Measurements from ENCODE around the gene DCLRE1B.

The DCLRE1B gene

GRCh38 chr1:113938192-113938591 is 33.1 kb downstream of the DCLRE1B start:
- peaks cover 3% of the 10 kb centered on the region; the same call in 1 of the 2 replicates for H3F3A ChIP-seq (ENCODE audit: low read depth)
- peaks cover 96% of the 10 kb centered on the region for H4K20me1 ChIP-seq (ENCODE audit: insufficient read depth, low read length, poor library complexity, severe bottlenecking)
- no peak overlapping the region for H3K9ac ChIP-seq (ENCODE audit: low read depth, low read length, poor library complexity, severe bottlenecking)
- H3K27me3 ChIP-seq (ENCODE audit: insufficient read depth, low read length, poor library complexity, severe bottlenecking) = no peaks in the 10 kb centered on the region
- peak overlapping the region; percentile 100 for H3K4me2 ChIP-seq (ENCODE audit: low read depth, low read length, poor library complexity, severe bottlenecking)
- peaks cover 66% of the 10 kb centered on the region for H3K4me1 ChIP-seq (ENCODE audit: insufficient read depth, low read length, poor library complexity, severe bottlenecking)
- H3K4me3 ChIP-seq (ENCODE audit: low read length, poor library complexity, severe bottlenecking) = no peak overlapping the region
- no peak for TF ChIP-seq EZH2phosphoT487 (IDR thresholded peaks at IDR 0.05; ENCODE audit: borderline replicate concordance)
- TF ChIP-seq, protein P1, sequence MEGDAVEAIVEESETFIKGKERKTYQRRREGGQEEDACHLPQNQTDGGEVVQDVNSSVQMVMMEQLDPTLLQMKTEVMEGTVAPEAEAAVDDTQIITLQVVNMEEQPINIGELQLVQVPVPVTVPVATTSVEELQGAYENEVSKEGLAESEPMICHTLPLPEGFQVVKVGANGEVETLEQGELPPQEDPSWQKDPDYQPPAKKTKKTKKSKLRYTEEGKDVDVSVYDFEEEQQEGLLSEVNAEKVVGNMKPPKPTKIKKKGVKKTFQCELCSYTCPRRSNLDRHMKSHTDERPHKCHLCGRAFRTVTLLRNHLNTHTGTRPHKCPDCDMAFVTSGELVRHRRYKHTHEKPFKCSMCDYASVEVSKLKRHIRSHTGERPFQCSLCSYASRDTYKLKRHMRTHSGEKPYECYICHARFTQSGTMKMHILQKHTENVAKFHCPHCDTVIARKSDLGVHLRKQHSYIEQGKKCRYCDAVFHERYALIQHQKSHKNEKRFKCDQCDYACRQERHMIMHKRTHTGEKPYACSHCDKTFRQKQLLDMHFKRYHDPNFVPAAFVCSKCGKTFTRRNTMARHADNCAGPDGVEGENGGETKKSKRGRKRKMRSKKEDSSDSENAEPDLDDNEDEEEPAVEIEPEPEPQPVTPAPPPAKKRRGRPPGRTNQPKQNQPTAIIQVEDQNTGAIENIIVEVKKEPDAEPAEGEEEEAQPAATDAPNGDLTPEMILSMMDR (conservative IDR thresholded peaks at IDR 0.05; ENCODE audit: low read length) = no peak
- peaks cover 24% of the 10 kb centered on the region for H3K36me3 ChIP-seq (ENCODE audit: insufficient read depth, low read length)
- 0 out of 2 replicates have a peak, but pooled peaks cover 1% of the 10 kb centered on the region for H3K9me3 ChIP-seq (ENCODE audit: insufficient read depth, low read depth, low read length)
- H3K79me2 ChIP-seq (ENCODE audit: insufficient read depth, low read length) = peaks cover 97% of the 10 kb centered on the region
- H3K9me2 ChIP-seq (replicated peaks; ENCODE audit: low read depth, low read length) = no peaks in the 10 kb centered on the region
- H2AFZ ChIP-seq (ENCODE audit: low read length) = no peak overlapping the region

- no peak overlapping the region for H2AFZ ChIP-seq (ENCODE audit: low read length)
- peaks cover 3% of the 10 kb centered on the region; the same call in 1 of the 2 replicates for H3F3A ChIP-seq (ENCODE audit: low read depth)
- peaks cover 95% of the 10 kb centered on the region for H3K79me2 ChIP-seq (ENCODE audit: insufficient read depth, low read length)
- H3K9me2 ChIP-seq (replicated peaks; ENCODE audit: low read depth, low read length) = no peaks in the 10 kb centered on the region
- TF ChIP-seq, protein P1 (conservative IDR thresholded peaks at IDR 0.05; ENCODE audit: low read length) = no peak
- no peak for TF ChIP-seq EZH2phosphoT487 (IDR thresholded peaks at IDR 0.05; ENCODE audit: borderline replicate concordance)
- H3K9me3 ChIP-seq (ENCODE audit: insufficient read depth, low read depth, low read length) = 0 out of 2 replicates have a peak, but pooled peaks cover 4% of the 10 kb centered on the region
- H3K36me3 ChIP-seq (ENCODE audit: insufficient read depth, low read length) = peaks cover 44% of the 10 kb centered on the region
- H3K4me1 ChIP-seq (ENCODE audit: insufficient read depth, low read length, poor library complexity, severe bottlenecking) = peaks cover 48% of the 10 kb centered on the region
- H4K20me1 ChIP-seq (ENCODE audit: insufficient read depth, low read length, poor library complexity, severe bottlenecking) = peaks cover 86% of the 10 kb centered on the region
- H3K9ac ChIP-seq (ENCODE audit: low read depth, low read length, poor library complexity, severe bottlenecking) = no peak overlapping the region
- H3K4me2 ChIP-seq (ENCODE audit: low read depth, low read length, poor library complexity, severe bottlenecking) = peak overlapping the region; percentile 16
- H3K27me3 ChIP-seq (ENCODE audit: insufficient read depth, low read length, poor library complexity, severe bottlenecking) = no peaks in the 10 kb centered on the region
- no peak overlapping the region for H3K4me3 ChIP-seq (ENCODE audit: low read length, poor library complexity, severe bottlenecking)
Observed at GRCh38 chr1:113940365-113941244, 35.5 kb downstream of the DCLRE1B start.

DNA sequence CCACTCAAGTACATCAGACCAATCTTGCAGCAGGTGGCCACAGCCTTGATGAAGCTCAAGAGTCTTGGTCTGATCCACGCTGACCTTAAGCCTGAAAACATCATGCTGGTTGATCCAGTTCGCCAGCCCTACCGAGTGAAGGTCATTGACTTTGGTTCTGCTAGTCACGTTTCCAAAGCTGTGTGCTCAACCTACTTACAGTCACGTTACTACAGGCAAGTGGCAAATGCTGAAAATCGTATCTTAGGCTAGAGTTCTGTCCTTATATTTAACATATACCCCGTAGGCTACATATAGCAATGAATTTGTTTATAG is 36.1 kb downstream of the DCLRE1B start:
- H3K9me2 ChIP-seq (replicated peaks; ENCODE audit: low read depth, low read length) = no peaks in the 10 kb centered on the region
- H3K4me2 ChIP-seq (ENCODE audit: low read depth, low read length, poor library complexity, severe bottlenecking) = peak overlapping the region; percentile 16

More for the DNA sequence above, 36.1 kb downstream of the DCLRE1B start:
- Histone ChIP-seq H3K27me3 (ENCODE audit: insufficient read depth, low read length, poor library complexity, severe bottlenecking) (no peaks in the 10 kb centered on the region), H3F3A (ENCODE audit: low read depth) (peaks cover 3% of the 10 kb centered on the region; the same call in 1 of the 2 replicates), H3K79me2 (ENCODE audit: insufficient read depth, low read length) (peaks cover 95% of the 10 kb centered on the region), H3K36me3 (ENCODE audit: insufficient read depth, low read length) (peaks cover 44% of the 10 kb centered on the region), H3K9ac (ENCODE audit: low read depth, low read length, poor library complexity, severe bottlenecking) (no peak overlapping the region), H2AFZ (ENCODE audit: low read length) (no peak overlapping the region), H3K9me3 (ENCODE audit: insufficient read depth, low read depth, low read length) (0 out of 2 replicates have a peak, but pooled peaks cover 4% of the 10 kb centered on the region), H3K4me3 (ENCODE audit: low read length, poor library complexity, severe bottlenecking) (no peak overlapping the region), H4K20me1 (ENCODE audit: insufficient read depth, low read length, poor library complexity, severe bottlenecking) (peaks cover 86% of the 10 kb centered on the region), H3K4me1 (ENCODE audit: insufficient read depth, low read length, poor library complexity, severe bottlenecking) (peaks cover 48% of the 10 kb centered on the region)
- TF ChIP-seq EZH2phosphoT487 (IDR thresholded peaks at IDR 0.05; ENCODE audit: borderline replicate concordance) = no peak
- TF ChIP-seq, protein P1 (conservative IDR thresholded peaks at IDR 0.05; ENCODE audit: low read length) = no peak

Data from Loucy (cell line).